ENCODE results near the gene PTCRA. TPM values are rescaled to one million over a fixed set of nuclear protein-coding genes. Genes with fewer than 3 reads are reported as not detected.
"Not testable (repeated sequence)": the region's sequence is repeated elsewhere in the genome, so short reads cannot be mapped to it uniquely, and the experiment has no call there.

PTCRA gene
- total and polyA plus RNA-seq, 8 donors = 0.38 to 2.1 (median 0.67) TPM; not detected in 1

GRCh38 chr6:42942444-42942843, 26.6 kb downstream of the PTCRA start:
- no peaks in the 10 kb centered on the region for H3K9me3 ChIP-seq
- intact Hi-C loops (cut with DNase I) = no loop called here
- H3K27ac ChIP-seq = no peak overlapping the region
- no peaks in the 10 kb centered on the region for H3K27me3 ChIP-seq
- TF ChIP-seq CTCF (IDR thresholded peaks at IDR 0.05) = no peak
- H3K36me3 ChIP-seq = peaks cover 0 to 90% of the 10 kb centered on the region in 2 donors
- ATAC-seq (no peak), DNase-seq (no peak)
- no peaks in the 10 kb centered on the region for H3K4me1 ChIP-seq
- H3K4me3 ChIP-seq = no peak overlapping the region

GRCh38 chr6:42947950-42948349, 32.1 kb downstream of the PTCRA start:
- no peaks in the 10 kb centered on the region for H3K4me1 ChIP-seq
- no peak overlapping the region for H3K27ac ChIP-seq
- H3K4me3 ChIP-seq = no peak overlapping the region
- TF ChIP-seq CTCF (IDR thresholded peaks at IDR 0.05) = no peak
- ATAC-seq (no peak), DNase-seq (no peak)
- H3K27me3 ChIP-seq = no peaks in the 10 kb centered on the region
- intact Hi-C loops (cut with DNase I) = no loop called here
- H3K9me3 ChIP-seq = no peaks in the 10 kb centered on the region
- peaks cover 0 to 35% of the 10 kb centered on the region in 2 donors for H3K36me3 ChIP-seq

GRCh38 chr6:42952389-42952788, 36.5 kb downstream of the PTCRA start:
- Histone ChIP-seq H3K4me3 (no peak overlapping the region), H3K27ac (no peak overlapping the region), H3K27me3 (no peaks in the 10 kb centered on the region), H3K9me3 (no peaks in the 10 kb centered on the region), H3K36me3 (no peaks in the 10 kb centered on the region), H3K4me1 (no peaks in the 10 kb centered on the region)
- DNase-seq = no peak
- intact Hi-C loops (cut with DNase I) = no loop called here
- no peak for TF ChIP-seq CTCF (IDR thresholded peaks at IDR 0.05)
- no peak for ATAC-seq

GRCh38 chr6:42954405-42954804, 38.6 kb downstream of the PTCRA start:
- DNase-seq; H3K27me3 ChIP-seq; H3K27ac ChIP-seq; intact Hi-C loops (cut with DNase I); H3K4me3 ChIP-seq; H3K36me3 ChIP-seq; H3K9me3 ChIP-seq; H3K4me1 ChIP-seq; ATAC-seq: not testable (repeated sequence)

GRCh38 chr6:42958125-42958524, 42.3 kb downstream of the PTCRA start:
- Histone ChIP-seq H3K4me3 (no peak overlapping the region), H3K27ac (no peak overlapping the region), H3K9me3 (no peaks in the 10 kb centered on the region), H3K36me3 (peaks cover 0 to 11% of the 10 kb centered on the region in 2 donors), H3K4me1 (peaks cover 12 to 20% of the 10 kb centered on the region in 2 donors), H3K27me3 (peaks cover 0 to 16% of the 10 kb centered on the region in 2 donors)
- DNase-seq (no peak), ATAC-seq (no peak)
- intact Hi-C loops (cut with DNase I) = no loop called here
- no peak for TF ChIP-seq CTCF (IDR thresholded peaks at IDR 0.05)

- TF ChIP-seq CTCF (IDR thresholded peaks at IDR 0.05) = no peak
- intact Hi-C loops (cut with DNase I) = no loop called here
- H3K27ac ChIP-seq = no peak overlapping the region
- peaks cover 0 to 16% of the 10 kb centered on the region in 2 donors for H3K27me3 ChIP-seq
- no peak for ATAC-seq
- peak overlapping the region; percentile 29 to 33 for H3K4me3 ChIP-seq
- H3K4me1 ChIP-seq = peaks cover 12 to 20% of the 10 kb centered on the region in 2 donors
- peaks cover 0 to 27% of the 10 kb centered on the region in 2 donors for H3K36me3 ChIP-seq
- no peaks in the 10 kb centered on the region for H3K9me3 ChIP-seq
- DNase-seq = peak in 1 of 4 donors; percentile 43
Observed at GRCh38 chr6:42959917-42960242, 44.0 kb downstream of the PTCRA start.

Data from left lung (tissue), 10 donors.